ENCODE results near the gene ASCL5. TPM values are rescaled to one million over a fixed set of nuclear protein-coding genes. Genes with fewer than 3 reads are reported as not detected.

ASCL5 gene
- total and polyA plus RNA-seq, 2 of the 13 experiments (the other 11 are each of a cell fraction or from before 2014, with no cell fraction given): not detected

GRCh38 chr1:201126832-201127754 is at the start of gene ASCL5 (continued):
- TF ChIP-seq PBX3 (CRISPR knock-in tag; IDR thresholded peaks at IDR 0.05; ENCODE audit: borderline replicate concordance) (no peak), ZNF83 (CRISPR knock-in tag; IDR thresholded peaks at IDR 0.05; ENCODE audit: borderline replicate concordance) (no peak), ARHGAP35 (CRISPR knock-in tag; IDR thresholded peaks at IDR 0.05; ENCODE audit: borderline replicate concordance) (no peak), PRPF4 (IDR thresholded peaks at IDR 0.05; ENCODE audit: low read depth, low read length, poor library complexity, severe bottlenecking) (no peak), BRD4 (CRISPR knock-in tag; IDR thresholded peaks at IDR 0.05) (no peak), ZSCAN21 (CRISPR knock-in tag; IDR thresholded peaks at IDR 0.05; ENCODE audit: borderline replicate concordance) (no peak), ZNF7 (CRISPR knock-in tag; IDR thresholded peaks at IDR 0.05) (no peak), FOXO4 (CRISPR knock-in tag; conservative IDR thresholded peaks at IDR 0.05) (no peak), ZBTB33 (CRISPR knock-in tag; IDR thresholded peaks at IDR 0.05) (no peak; the same call in 1 of the 2 replicates), MAX (IDR thresholded peaks at IDR 0.05) (no peak), HOXA3 (CRISPR knock-in tag; IDR thresholded peaks at IDR 0.05) (no peak), ZSCAN25 (CRISPR knock-in tag; IDR thresholded peaks at IDR 0.05) (no peak), TRAFD1 (CRISPR knock-in tag; IDR thresholded peaks at IDR 0.05; ENCODE audit: borderline replicate concordance) (no peak), ZNF720 (CRISPR knock-in tag; IDR thresholded peaks at IDR 0.05) (no peak), SMC3 (IDR thresholded peaks at IDR 0.05; ENCODE audit: low read length) (peak; percentile 39), AGO1 (IDR thresholded peaks at IDR 0.05; ENCODE audit: low read depth, low read length, poor library complexity, severe bottlenecking) (no peak), ZNF597 (CRISPR knock-in tag; IDR thresholded peaks at IDR 0.05) (no peak), ATM (IDR thresholded peaks at IDR 0.05; ENCODE audit: borderline replicate concordance) (no peak), PHF8 (CRISPR knock-in tag; IDR thresholded peaks at IDR 0.05) (no peak), PRMT3 (CRISPR knock-in tag; IDR thresholded peaks at IDR 0.05; ENCODE audit: borderline replicate concordance, low read depth) (no peak), JUNB (CRISPR knock-in tag; IDR thresholded peaks at IDR 0.05; ENCODE audit: borderline replicate concordance) (no peak)
